Left ventricle myocardium superior (tissue), 1 donor: ENCODE results near the gene TBC1D1. TPM values are rescaled to one million over a fixed set of nuclear protein-coding genes. Genes with fewer than 3 reads are reported as not detected.

ENCODE experiments used
- ATAC-seq: fragments of 200-7000 bp; cut with Tn5 transposase; one replicate; pipeline ENCODE4 v1.9.1; 2020; ENCODE audit warnings: mild to moderate bottlenecking, moderate library complexity
- DNase-seq: peaks from one replicate; pipeline ENCODE4 v3.0.0-alpha.2; 2020
- intact Hi-C: fragments of 100-400 bp; cut with micrococcal nuclease; formaldehyde crosslinking; loops from one replicate; pipeline ENCODE4 v1.11.0; 2022
- total RNA-seq: library from RNA; stranded (reverse); fragmentation: NEBNext Ultra II Directional; extraction: Animal tissue kit (Norgen Biotek cat#: 25700); gene quantifications from one replicate; pipeline ENCODE4 v1.2.1, GENCODE V29; 2021
- donor health status: DM: no; HTN: yes; CAD: no; lungs with severe emphysema.

Gene TBC1D1
- total RNA-seq, 1 donor from 2014 or later: 118 TPM

- intact Hi-C loops: no loop called here
- ATAC-seq: no peak
- no peak for DNase-seq
Observed at GRCh38 chr4:38122060-38122459, 231.2 kb downstream of the TBC1D1 start.

- no peak for ATAC-seq
- no peak for DNase-seq
- intact Hi-C loops: no loop called here
Observed at GRCh38 chr4:38123555-38123954, 232.7 kb downstream of the TBC1D1 start.

GRCh38 chr4:38124961-38125360 is 234.1 kb downstream of the TBC1D1 start:
- intact Hi-C loops: no loop called here
- no peak for DNase-seq
- no peak for ATAC-seq

GRCh38 chr4:38125816-38126215 is 234.9 kb downstream of the TBC1D1 start:
- intact Hi-C loops: no loop called here
- no peak for DNase-seq
- ATAC-seq: no peak

- DNase-seq: no peak
Observed at GRCh38 chr4:38128478-38129459, 237.9 kb downstream of the TBC1D1 start.

GRCh38 chr4:38129460-38130227 is 238.8 kb downstream of the TBC1D1 start:
- intact Hi-C loops: no loop called here
- no peak for DNase-seq
- ATAC-seq: no peak

More at GRCh38 chr4:38128478-38129459, 237.9 kb downstream of the TBC1D1 start:
- intact Hi-C loops: no loop called here
- peak; percentile 21 for ATAC-seq

GRCh38 chr4:38130884-38131283 is 240.0 kb downstream of the TBC1D1 start:
- no peak for ATAC-seq
- DNase-seq: no peak
- intact Hi-C loops: no loop called here

GRCh38 chr4:38131371-38132091 is 240.6 kb downstream of the TBC1D1 start:
- intact Hi-C loops: no loop called here
- ATAC-seq (peak; percentile 7), DNase-seq (no peak)

GRCh38 chr4:38132107-38132673 is 241.3 kb downstream of the TBC1D1 start:
- peak; percentile 83 for ATAC-seq
- DNase-seq: no peak
- intact Hi-C loops: no loop called here

- DNase-seq: no peak
- intact Hi-C loops: no loop called here
- no peak for ATAC-seq
Observed at GRCh38 chr4:38132843-38133662, 242.2 kb downstream of the TBC1D1 start.

- DNase-seq (no peak), ATAC-seq (no peak)
- intact Hi-C loops: no loop called here
Observed at GRCh38 chr4:38133711-38134480, 243.0 kb downstream of the TBC1D1 start.

GRCh38 chr4:38135201-38135600 is 244.3 kb downstream of the TBC1D1 start:
- ATAC-seq: no peak
- DNase-seq: no peak
- intact Hi-C loops: no loop called here

GRCh38 chr4:38136604-38137003 is 245.7 kb downstream of the TBC1D1 start:
- intact Hi-C loops: no loop called here
- ATAC-seq: no peak
- DNase-seq: no peak

GRCh38 chr4:38137080-38137479 is 246.2 kb downstream of the TBC1D1 start:
- ATAC-seq (no peak), DNase-seq (no peak)
- intact Hi-C loops: no loop called here

- DNase-seq: no peak
- ATAC-seq: no peak
- intact Hi-C loops: no loop called here
Observed at GRCh38 chr4:38138363-38138762, 247.5 kb downstream of the TBC1D1 start.

GRCh38 chr4:38139187-38139586 is 248.3 kb downstream of the TBC1D1 start:
- DNase-seq (no peak), ATAC-seq (no peak)

GRCh38 chr4:38140643-38141203 is 249.8 kb downstream of the TBC1D1 start:
- ATAC-seq: no peak
- intact Hi-C loops: no loop called here
- no peak for DNase-seq

More at GRCh38 chr4:38139187-38139586, 248.3 kb downstream of the TBC1D1 start:
- intact Hi-C loops: no loop called here
